ENCODE results near the gene DTX1. TPM values are rescaled to one million over a fixed set of nuclear protein-coding genes. Genes with fewer than 3 reads are reported as not detected.

The DTX1 gene
- polyA plus RNA-seq, 1 donor (not counting 4 experiments of a cell fraction or from before 2014, with no cell fraction given) = not detected

- no peak for TF ChIP-seq EZH2 (IDR thresholded peaks at IDR 0.05; ENCODE audit: low read length)
- TF ChIP-seq, protein P1, sequence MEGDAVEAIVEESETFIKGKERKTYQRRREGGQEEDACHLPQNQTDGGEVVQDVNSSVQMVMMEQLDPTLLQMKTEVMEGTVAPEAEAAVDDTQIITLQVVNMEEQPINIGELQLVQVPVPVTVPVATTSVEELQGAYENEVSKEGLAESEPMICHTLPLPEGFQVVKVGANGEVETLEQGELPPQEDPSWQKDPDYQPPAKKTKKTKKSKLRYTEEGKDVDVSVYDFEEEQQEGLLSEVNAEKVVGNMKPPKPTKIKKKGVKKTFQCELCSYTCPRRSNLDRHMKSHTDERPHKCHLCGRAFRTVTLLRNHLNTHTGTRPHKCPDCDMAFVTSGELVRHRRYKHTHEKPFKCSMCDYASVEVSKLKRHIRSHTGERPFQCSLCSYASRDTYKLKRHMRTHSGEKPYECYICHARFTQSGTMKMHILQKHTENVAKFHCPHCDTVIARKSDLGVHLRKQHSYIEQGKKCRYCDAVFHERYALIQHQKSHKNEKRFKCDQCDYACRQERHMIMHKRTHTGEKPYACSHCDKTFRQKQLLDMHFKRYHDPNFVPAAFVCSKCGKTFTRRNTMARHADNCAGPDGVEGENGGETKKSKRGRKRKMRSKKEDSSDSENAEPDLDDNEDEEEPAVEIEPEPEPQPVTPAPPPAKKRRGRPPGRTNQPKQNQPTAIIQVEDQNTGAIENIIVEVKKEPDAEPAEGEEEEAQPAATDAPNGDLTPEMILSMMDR (optimal IDR thresholded peaks at IDR 0.05 in 1 of 3, IDR thresholded peaks at IDR 0.05 in 1 of 3, conservative IDR thresholded peaks at IDR 0.05 in 1 of 3; ENCODE audit: extremely low read depth in 1 of 3, insufficient read depth in 2 of 3, low read length in 3 of 3) = no peak
These were observed 6.2 kb downstream of the DTX1 start for GRCh38 chr12:113062502-113063395.

DNA sequence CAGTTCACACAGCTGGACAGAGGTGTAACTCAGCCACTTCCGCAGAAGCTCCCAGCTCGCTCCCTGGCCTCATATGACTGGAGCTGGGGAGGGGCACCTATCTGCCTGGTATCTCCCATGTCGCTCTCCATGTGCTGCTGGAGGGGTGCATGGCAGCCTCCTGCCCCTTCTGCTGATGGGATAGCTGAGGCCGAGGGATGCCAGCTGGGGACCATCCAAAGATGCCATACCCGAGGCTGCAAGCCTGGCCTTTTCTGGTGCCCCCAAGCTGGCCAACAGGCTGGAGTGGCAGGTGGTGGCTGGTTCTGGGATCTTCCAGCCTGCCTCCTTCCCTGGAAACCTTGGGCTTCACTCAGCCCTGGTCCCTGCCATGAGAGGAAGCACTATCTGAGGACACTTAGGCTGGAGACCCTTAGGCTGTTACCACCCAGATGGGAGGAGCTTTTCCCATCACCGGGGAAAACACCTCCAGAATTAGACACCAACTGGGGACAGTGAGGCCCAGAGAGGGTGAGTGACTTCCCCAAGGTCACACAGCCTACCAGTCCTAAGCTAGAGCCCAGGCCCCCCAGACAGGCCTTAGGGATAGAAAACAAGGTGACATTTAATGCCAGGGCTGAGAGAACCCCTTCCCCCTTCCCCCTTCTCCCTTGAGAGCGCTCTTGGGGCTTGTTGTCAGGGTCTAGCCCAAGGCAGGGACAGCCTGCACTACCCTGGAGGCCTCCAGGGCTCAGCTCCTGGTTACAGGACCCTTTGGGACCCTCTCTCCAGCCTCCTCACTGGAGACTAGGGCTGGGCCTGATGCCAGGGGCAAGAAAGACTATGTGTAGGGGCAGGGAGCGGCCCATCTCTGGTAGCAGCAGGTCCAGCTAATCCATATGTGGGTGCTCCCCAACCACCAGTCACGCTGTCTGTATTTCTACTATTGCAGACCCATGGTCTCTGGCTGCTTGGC is 7.1 kb downstream of the DTX1 start:
- no peaks in the 10 kb centered on the region for H3K4me1 ChIP-seq (ENCODE audit: control insufficient read depth, extremely low read depth, insufficient read depth, low read length)
- no peaks in the 10 kb centered on the region for H3K79me2 ChIP-seq (ENCODE audit: control insufficient read depth, insufficient read depth, low read length)
- TF ChIP-seq, protein P1 (optimal IDR thresholded peaks at IDR 0.05 in 1 of 3, IDR thresholded peaks at IDR 0.05 in 1 of 3, conservative IDR thresholded peaks at IDR 0.05 in 1 of 3; ENCODE audit: extremely low read depth in 1 of 3, insufficient read depth in 2 of 3, low read length in 3 of 3) = no peak
- TF ChIP-seq EZH2 (IDR thresholded peaks at IDR 0.05; ENCODE audit: low read length) = no peak
- peaks cover 23% of the 10 kb centered on the region for H3K27me3 ChIP-seq (ENCODE audit: control insufficient read depth, extremely low read depth, insufficient read depth, low read length)
- H3K9ac ChIP-seq (ENCODE audit: control insufficient read depth, extremely low read depth, insufficient read depth, low read length) = no peak overlapping the region
- no peak overlapping the region for H3K4me2 ChIP-seq (ENCODE audit: control insufficient read depth, extremely low read depth, insufficient read depth, low read depth, low read length)
- H3K36me3 ChIP-seq (ENCODE audit: control insufficient read depth in 2 of 2, extremely low read depth in 1 of 2, insufficient read depth in 2 of 2, low read length in 2 of 2) = no peaks in the 10 kb centered on the region
- no peak overlapping the region for H3K4me3 ChIP-seq (ENCODE audit: control insufficient read depth in 2 of 3, extremely low read depth in 1 of 3, insufficient read depth in 2 of 3, low read depth in 1 of 3, low read length in 3 of 3)
- no peak overlapping the region for H3K27ac ChIP-seq (ENCODE audit: control insufficient read depth, insufficient read depth, low read length)
- DNase-seq (ENCODE audit: low read depth, low spot score) = no peak
- H3K9me3 ChIP-seq (ENCODE audit: control insufficient read depth, low read depth, low read length) = no peaks in the 10 kb centered on the region
- FAIRE-seq = no peak
- H3K9me1 ChIP-seq (ENCODE audit: control insufficient read depth, extremely low read depth, insufficient read depth, low read length) = no peaks in the 10 kb centered on the region
- peaks cover 4% of the 10 kb centered on the region for H4K20me1 ChIP-seq (ENCODE audit: control insufficient read depth, extremely low read depth, insufficient read depth, low read length)
- dilution Hi-C loops (cut with MboI; ENCODE audit: extremely low pct_ligation_motif_present, low sequenced_read_pairs) = loop anchor here (25.0 kb wide), 1 partner anchor 99 kb away; no protein-coding TSS in a partner anchor
- no peak overlapping the region for H2AFZ ChIP-seq (ENCODE audit: control insufficient read depth, low read length)

More at GRCh38 chr12:113062502-113063395, 6.2 kb downstream of the DTX1 start:
- no peaks in the 10 kb centered on the region for H3K4me1 ChIP-seq (ENCODE audit: control insufficient read depth, extremely low read depth, insufficient read depth, low read length)
- H3K27me3 ChIP-seq (ENCODE audit: control insufficient read depth, extremely low read depth, insufficient read depth, low read length) = peaks cover 24% of the 10 kb centered on the region
- dilution Hi-C loops (cut with MboI; ENCODE audit: extremely low pct_ligation_motif_present, low sequenced_read_pairs) = loop anchor here (25.0 kb wide), 1 partner anchor 100 kb away; no protein-coding TSS in a partner anchor
- no peak overlapping the region for H3K4me2 ChIP-seq (ENCODE audit: control insufficient read depth, extremely low read depth, insufficient read depth, low read depth, low read length)
- no peaks in the 10 kb centered on the region for H3K36me3 ChIP-seq (ENCODE audit: control insufficient read depth in 2 of 2, extremely low read depth in 1 of 2, insufficient read depth in 2 of 2, low read length in 2 of 2)
- H3K79me2 ChIP-seq (ENCODE audit: control insufficient read depth, insufficient read depth, low read length) = no peaks in the 10 kb centered on the region
- no peaks in the 10 kb centered on the region for H3K9me3 ChIP-seq (ENCODE audit: control insufficient read depth, low read depth, low read length)
- no peak overlapping the region for H2AFZ ChIP-seq (ENCODE audit: control insufficient read depth, low read length)
- DNase-seq (ENCODE audit: low read depth, low spot score) (no peak), FAIRE-seq (no peak)
- no peak overlapping the region for H3K9ac ChIP-seq (ENCODE audit: control insufficient read depth, extremely low read depth, insufficient read depth, low read length)
- no peaks in the 10 kb centered on the region for H3K9me1 ChIP-seq (ENCODE audit: control insufficient read depth, extremely low read depth, insufficient read depth, low read length)
- H3K27ac ChIP-seq (ENCODE audit: control insufficient read depth, insufficient read depth, low read length) = no peak overlapping the region
- H3K4me3 ChIP-seq (ENCODE audit: control insufficient read depth in 2 of 3, extremely low read depth in 1 of 3, insufficient read depth in 2 of 3, low read depth in 1 of 3, low read length in 3 of 3) = no peak overlapping the region
- peaks cover 4% of the 10 kb centered on the region for H4K20me1 ChIP-seq (ENCODE audit: control insufficient read depth, extremely low read depth, insufficient read depth, low read length)

Data from keratinocyte (primary cell).